ENCODE measurements around the gene ELL2.
"Not testable (repeated sequence)": the region's sequence is repeated elsewhere in the genome, so short reads cannot be mapped to it uniquely, and the experiment has no call there.

ELL2 gene

DNA sequence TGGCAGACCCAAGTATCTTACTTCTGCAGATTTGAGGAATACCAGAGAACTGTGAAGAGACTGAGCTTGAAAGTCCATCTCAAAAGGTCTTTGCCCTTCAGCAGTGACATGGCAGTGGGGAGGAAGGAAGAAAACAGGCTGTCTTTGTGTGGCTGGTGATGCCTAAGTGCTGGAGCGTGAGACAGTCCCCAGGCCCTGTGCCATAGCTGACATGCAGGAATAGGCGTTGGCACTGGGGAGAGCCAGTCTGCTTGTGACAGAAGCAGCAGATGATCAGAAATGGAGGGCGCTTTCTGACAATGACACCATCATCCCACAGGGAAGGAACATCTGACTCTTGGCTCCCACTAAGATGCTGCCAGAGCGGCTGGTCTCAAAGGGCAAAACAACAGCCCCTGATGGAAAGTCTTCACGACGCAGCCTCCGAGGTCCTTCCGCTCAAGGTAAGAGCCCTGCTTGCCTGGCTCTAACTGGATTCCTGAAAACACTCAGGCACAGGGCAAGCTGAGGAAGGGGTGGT lies 123.6 kb downstream of the ELL2 start:
- DNase-seq (ENCODE audit: low spot score): peak; percentile 85

DNA sequence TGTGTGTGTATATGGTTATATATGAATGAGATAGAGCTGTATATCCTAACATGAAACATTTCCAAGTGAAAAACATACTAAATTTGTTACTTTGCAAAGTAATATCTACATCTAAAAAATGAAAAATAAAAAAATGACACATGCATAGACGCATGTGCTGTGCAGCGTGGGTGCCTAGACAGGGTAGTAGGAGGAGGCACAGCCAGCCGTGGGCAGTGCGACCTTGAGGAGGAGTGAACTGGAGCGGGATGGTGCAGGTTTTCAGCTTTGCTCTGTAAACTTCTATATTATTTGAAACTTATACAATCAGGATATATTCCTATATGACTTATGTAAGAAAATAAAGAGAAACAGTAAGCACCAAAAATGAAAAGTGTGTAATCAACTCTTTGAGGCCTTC lies 124.2 kb downstream of the ELL2 start:
- DNase-seq (ENCODE audit: low spot score): no peak

DNA sequence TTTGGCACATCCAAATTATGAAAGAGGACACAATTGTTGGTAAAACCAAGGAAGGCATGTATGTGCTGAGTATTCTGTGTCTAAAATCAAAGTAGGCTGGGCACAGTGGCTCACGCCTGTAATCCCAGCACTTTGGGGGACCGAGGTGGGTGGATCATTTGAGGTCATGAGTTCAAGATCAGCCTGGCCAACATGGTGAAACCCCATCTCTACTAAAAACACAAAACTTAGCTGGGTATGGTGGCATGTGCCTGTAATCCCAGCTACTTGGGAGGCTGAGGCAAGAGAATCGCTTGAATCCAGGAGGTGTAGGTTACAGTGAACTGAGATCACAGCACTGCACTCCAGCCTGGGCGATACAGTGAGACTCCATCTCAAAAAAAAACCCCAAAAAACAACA lies 124.7 kb downstream of the ELL2 start:
- DNase-seq (ENCODE audit: low spot score): not testable (repeated sequence)

DNA sequence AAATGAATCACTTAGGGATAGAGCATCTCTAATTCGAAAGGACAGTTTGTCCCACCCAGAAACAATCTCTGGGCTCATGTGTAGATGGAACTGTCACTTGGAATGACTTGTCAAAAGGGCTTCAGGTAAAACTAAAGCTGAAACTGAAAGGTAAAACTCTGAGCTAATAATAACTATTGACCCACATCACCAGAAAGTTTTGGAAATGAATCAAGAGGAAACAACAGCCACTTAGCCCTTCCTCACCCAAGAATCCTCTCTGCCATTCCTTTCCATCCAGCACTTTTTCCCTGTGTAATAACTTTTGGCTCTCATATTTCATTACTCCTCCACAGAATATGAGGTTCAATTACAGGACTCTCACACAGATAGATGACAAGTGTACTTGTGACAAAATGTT lies 125.1 kb downstream of the ELL2 start:
- no peak for DNase-seq (ENCODE audit: low spot score)

DNA sequence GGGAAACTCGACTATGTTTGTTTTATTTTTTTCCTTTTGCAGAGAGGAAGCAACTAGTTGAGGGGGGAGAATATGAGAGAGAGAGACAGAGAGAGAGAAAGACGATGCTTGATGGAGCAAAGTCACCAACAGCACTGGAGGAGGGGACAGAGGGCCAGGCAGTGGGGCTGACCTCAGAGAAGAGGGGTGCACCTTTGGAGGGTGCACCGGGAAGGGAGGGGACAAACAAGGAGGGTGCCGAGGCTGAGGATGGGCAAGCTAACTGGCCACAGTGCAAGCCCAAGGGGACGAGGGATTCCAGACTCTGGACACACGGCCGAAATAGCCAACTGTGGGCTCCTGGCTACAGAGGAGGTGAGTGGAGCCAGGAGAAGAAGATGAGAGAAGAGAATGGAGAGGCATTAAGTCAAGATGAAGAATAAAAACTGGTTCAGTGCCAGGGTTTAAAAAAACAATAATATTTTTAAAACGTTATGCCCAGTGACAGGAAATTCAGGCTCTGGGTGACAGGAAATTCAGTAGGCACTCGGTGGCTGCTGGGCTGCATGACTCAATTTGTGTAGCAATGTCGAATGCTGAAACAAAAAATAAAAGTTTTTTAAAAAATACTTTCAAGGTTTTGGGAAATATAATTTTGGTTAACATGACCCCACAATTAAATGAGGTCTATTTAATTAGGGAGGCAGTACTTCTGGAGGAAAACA lies 125.8 kb downstream of the ELL2 start:
- DNase-seq (ENCODE audit: low spot score): no peak
